ENCODE data around the gene RTF1.

GRCh38 chr15:41499109-41499851 lies 82.4 kb downstream of the RTF1 start:
- TF ChIP-seq CTCF (IDR thresholded peaks at IDR 0.05; ENCODE audit: low read length): no peak
- no peak for TF ChIP-seq EZH2 (IDR thresholded peaks at IDR 0.05; ENCODE audit: borderline replicate concordance, low read length)

Data from OCI-LY1 (cell line).